PFSK-1 (cell line): ENCODE measurements around the gene PRR33.

Experiments used
- FOXP2 ChIP-seq: optimal IDR thresholded peaks from 2 replicates; pipeline ENCODE3; 2011; ENCODE audit warnings: borderline replicate concordance, control low read depth, inconsistent platforms; ENCODE audit not compliant: insufficient read depth; ENCODE audit errors: extremely low read length, extremely low read depth
- POLR2AphosphoS5 ChIP-seq: IDR thresholded peaks from 2 replicates; pipeline ENCODE4 v1.6.1; 2012; ENCODE audit warnings: low read depth, mild to moderate bottlenecking, control low read depth, low read length, moderate library complexity
- REST ChIP-seq, 2 experiments: IDR thresholded peaks; 2 replicates each; pipeline versions ENCODE4 v1.6.1 to v1.8.0; 2011 to 2012; ENCODE audit warnings: low read depth in 2 of 2, low read length in 2 of 2, control low read depth in 1 of 2, inconsistent platforms in 1 of 2, mild to moderate bottlenecking in 1 of 2, moderate library complexity in 1 of 2; ENCODE audit not compliant: insufficient read depth in 1 of 2
- SIN3A ChIP-seq: IDR thresholded peaks from 2 replicates; pipeline ENCODE4 v1.6.1; 2012; ENCODE audit warnings: mild to moderate bottlenecking, low read length, moderate library complexity, borderline replicate concordance; ENCODE audit not compliant: insufficient read depth
- TAF1 ChIP-seq: IDR thresholded peaks from 2 replicates; pipeline ENCODE4 v1.6.1; 2012; ENCODE audit warnings: low read length, control low read depth, borderline replicate concordance; ENCODE audit not compliant: insufficient read depth

DNA sequence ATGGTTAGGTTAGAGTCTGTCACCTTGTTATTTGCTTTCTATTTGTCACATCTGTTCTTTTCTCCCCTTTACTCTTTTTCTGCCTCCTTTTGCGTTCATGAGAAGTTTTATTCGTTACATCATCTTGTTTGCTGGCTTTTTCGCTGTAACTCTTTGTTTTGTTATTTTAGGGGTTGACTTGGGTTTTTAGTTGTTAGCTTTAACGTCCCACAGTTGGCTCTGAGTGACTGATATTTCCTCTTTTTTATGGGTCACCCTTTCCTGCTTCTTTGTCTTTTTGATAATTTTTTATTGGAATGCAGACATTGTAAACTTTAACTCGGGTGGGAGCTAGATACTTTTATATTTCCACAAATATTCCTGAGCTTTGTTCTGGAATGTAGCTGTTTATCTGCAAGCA lies 14.5 kb upstream of the PRR33 start:
- no peak for TF ChIP-seq SIN3A
- TF ChIP-seq TAF1, result no peak
- TF ChIP-seq REST (IDR thresholded peaks at IDR 0.05; ENCODE audit: insufficient read depth in 1 of 2, low read depth in 2 of 2, low read length in 2 of 2), result no peak
- TF ChIP-seq POLR2AphosphoS5, result no peak
- TF ChIP-seq FOXP2, result no peak
